ENCODE results near the gene ADSS2.

DNA sequence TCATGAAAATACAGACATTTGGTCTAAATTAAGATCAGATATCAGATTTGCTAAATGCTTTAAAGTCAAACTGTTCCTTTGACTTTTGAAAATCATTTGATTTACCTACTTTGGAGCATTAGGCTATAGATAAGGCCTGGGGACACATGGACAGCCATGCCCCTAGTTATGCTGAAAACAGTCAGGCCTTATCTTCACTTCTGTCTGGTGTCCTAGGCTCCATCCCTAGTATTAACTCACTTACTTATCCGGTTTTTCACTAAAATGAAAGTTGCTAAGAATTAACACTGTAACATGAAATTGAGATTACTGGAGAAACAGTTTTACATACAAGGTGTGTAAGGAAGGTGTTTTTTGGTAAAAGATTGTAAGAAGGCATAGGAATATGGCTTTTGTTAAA is 4.9 kb upstream of the ADSS2 start:
- TF ChIP-seq CTCF (IDR thresholded peaks at IDR 0.05) (no peak), POLR2A (IDR thresholded peaks at IDR 0.05) (no peak)

All from heart left ventricle (tissue), 13 donors.